NOMO-1 (cell line): Measurements from ENCODE around the gene TDRD7.
"Not testable (repeated sequence)": the region's sequence is repeated elsewhere in the genome, so short reads cannot be mapped to it uniquely, and the experiment has no call there.

ENCODE experiments used
- DNase-seq, 2 experiments: peaks; one replicate each; lab custom pipeline; 2025; ENCODE audit not compliant: unreplicated experiment in 2 of 2; lab: John Stamatoyannopoulos, UW

Gene TDRD7

GRCh38 chr9:97474372-97474925 lies 62.6 kb downstream of the TDRD7 start:
- no peak for DNase-seq

- no peak for DNase-seq
These were observed 63.2 kb downstream of the TDRD7 start for GRCh38 chr9:97475059-97475458.

- no peak for DNase-seq
These were observed 66.5 kb downstream of the TDRD7 start for GRCh38 chr9:97478301-97478981.

- no peak for DNase-seq
These were observed 67.7 kb downstream of the TDRD7 start for GRCh38 chr9:97479496-97480159.

- DNase-seq, result no peak
These were observed 68.3 kb downstream of the TDRD7 start for GRCh38 chr9:97480174-97480573.

- no peak for DNase-seq
These were observed 68.9 kb downstream of the TDRD7 start for GRCh38 chr9:97480749-97481148.

- no peak for DNase-seq
These were observed 72.2 kb downstream of the TDRD7 start for GRCh38 chr9:97484134-97484533.

GRCh38 chr9:97487107-97487506 lies 75.2 kb downstream of the TDRD7 start:
- DNase-seq, result no peak

- peak in 1 of 2 experiments; percentile 48 for DNase-seq
These were observed 76.0 kb downstream of the TDRD7 start for GRCh38 chr9:97487861-97488260.

GRCh38 chr9:97491216-97491999 lies 79.5 kb downstream of the TDRD7 start:
- no peak for DNase-seq

- DNase-seq, result not testable (repeated sequence)
These were observed 85.9 kb downstream of the TDRD7 start for GRCh38 chr9:97497558-97498375.

GRCh38 chr9:97498846-97499245 lies 87.0 kb downstream of the TDRD7 start:
- DNase-seq, result not testable (repeated sequence)

GRCh38 chr9:97500263-97500662 lies 88.4 kb downstream of the TDRD7 start:
- no peak for DNase-seq

- no peak for DNase-seq
These were observed 88.9 kb downstream of the TDRD7 start for GRCh38 chr9:97500765-97501176.

GRCh38 chr9:97501177-97501971 lies 89.5 kb downstream of the TDRD7 start, which contains the start of gene TMOD1:
TSS of gene TMOD1 (plus strand) at chr9:97501666. CDS start at chr9:97524189, 22,523 bp downstream.
- peak; percentile 49 to 75 for DNase-seq

- DNase-seq, result no peak
These were observed 90.0 kb downstream of the TDRD7 start for GRCh38 chr9:97501972-97502221.

- no peak for DNase-seq
These were observed 90.5 kb downstream of the TDRD7 start for GRCh38 chr9:97502222-97502983.

- DNase-seq, result no peak
These were observed 91.3 kb downstream of the TDRD7 start for GRCh38 chr9:97502984-97503861.
